Measurements from ENCODE around the gene TRIM28. TPM values are rescaled to one million over a fixed set of nuclear protein-coding genes. Genes with fewer than 3 reads are reported as not detected.

Gene TRIM28
- total and polyA plus RNA-seq, 12 donors = 161 to 302 (median 240) TPM

DNA sequence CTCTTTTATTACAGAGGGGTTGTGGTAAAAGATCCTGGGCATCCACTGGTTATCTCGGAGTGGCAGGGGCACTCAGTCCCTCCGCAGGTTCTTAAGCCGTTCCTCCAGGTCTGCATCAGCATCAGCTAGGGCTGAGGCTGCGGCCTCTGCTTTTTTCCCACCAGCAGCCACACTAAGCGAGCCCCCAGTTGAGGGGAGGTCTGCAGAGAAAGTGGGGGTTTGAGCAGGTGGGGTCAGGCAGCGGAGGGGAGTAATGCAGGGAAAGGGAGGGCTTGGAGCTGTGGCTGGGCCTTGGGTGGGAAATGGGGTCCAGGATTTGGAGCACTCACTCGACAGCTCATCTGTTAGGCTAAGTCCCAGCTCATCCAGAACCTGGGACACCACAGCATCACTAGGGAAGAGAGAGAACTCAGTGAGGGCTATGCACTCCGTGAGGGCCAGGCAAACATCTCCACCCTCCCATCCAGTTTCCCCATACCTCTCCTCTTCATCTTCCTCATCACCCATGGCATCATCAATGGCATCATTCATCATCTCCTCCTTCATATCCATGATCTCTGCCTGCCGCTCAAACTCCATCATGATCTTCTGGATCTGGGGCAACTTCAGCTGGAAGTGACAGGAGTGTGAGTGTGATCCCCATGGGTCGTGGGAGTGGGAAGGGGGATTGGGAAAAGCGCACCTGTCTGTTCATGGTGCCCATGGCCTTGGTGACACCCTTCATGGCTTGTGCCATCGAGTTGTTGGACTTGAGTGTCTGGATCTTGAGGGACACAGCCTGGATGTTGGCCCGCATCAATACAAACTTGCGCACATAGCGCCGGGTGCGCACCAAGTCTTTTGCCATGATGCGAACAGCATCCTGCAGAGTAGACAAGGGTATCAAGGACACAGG lies 8.0 kb downstream of the TRIM28 start:
- Histone ChIP-seq H3K27ac (no peak overlapping the region), H3K9me3 (replicated peaks in 1 of 3) (no peaks in the 10 kb centered on the region), H3K36me3 (replicated peaks in 1 of 2) (peaks cover 0 to 79% of the 10 kb centered on the region in 2 donors), H3K4me3 (no peak overlapping the region), H3K4me1 (replicated peaks in 1 of 2) (peaks cover 22 to 40% of the 10 kb centered on the region in 2 donors), H3K27me3 (no peaks in the 10 kb centered on the region)
- 92 to 95% (median 95%) methylated on average over 13 to 18 of the region's 18 CpGs for WGBS, 4 donors
- TF ChIP-seq POLR2A (IDR thresholded peaks at IDR 0.05) = no peak
- TF ChIP-seq, protein P1, sequence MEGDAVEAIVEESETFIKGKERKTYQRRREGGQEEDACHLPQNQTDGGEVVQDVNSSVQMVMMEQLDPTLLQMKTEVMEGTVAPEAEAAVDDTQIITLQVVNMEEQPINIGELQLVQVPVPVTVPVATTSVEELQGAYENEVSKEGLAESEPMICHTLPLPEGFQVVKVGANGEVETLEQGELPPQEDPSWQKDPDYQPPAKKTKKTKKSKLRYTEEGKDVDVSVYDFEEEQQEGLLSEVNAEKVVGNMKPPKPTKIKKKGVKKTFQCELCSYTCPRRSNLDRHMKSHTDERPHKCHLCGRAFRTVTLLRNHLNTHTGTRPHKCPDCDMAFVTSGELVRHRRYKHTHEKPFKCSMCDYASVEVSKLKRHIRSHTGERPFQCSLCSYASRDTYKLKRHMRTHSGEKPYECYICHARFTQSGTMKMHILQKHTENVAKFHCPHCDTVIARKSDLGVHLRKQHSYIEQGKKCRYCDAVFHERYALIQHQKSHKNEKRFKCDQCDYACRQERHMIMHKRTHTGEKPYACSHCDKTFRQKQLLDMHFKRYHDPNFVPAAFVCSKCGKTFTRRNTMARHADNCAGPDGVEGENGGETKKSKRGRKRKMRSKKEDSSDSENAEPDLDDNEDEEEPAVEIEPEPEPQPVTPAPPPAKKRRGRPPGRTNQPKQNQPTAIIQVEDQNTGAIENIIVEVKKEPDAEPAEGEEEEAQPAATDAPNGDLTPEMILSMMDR (IDR thresholded peaks at IDR 0.05) = no peak
- intact Hi-C loops (cut with DNase I) = no loop called here
- peak in 2 of 7 donors; percentile 29 to 52 for DNase-seq

DNA sequence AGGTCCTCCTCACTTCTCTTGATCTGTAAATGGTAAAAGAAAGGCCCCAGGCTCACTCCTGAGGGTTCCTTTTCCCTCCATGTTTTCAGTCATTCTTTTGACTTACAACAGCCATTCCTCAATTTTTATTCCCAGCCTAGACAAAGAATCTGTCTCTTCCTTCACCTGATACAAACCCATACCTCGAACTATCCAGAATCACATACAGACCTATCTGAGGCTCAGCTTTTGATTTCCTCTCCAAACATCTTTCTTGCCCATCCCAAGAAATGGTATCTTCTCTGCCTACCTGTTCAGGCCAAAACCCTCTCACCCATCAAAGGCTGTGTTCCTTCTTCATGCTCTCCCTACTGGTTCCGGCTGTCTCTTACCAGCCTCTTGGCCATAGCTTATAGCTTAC lies 8.8 kb downstream of the TRIM28 start:
- peaks cover 29 to 38% of the 10 kb centered on the region in 2 donors for H3K4me1 ChIP-seq (replicated peaks in 1 of 2)
- 85 to 94% (median 91%) methylated on average over 2 of the region's 2 CpGs for WGBS, 4 donors
- no peak overlapping the region for H3K27ac ChIP-seq
- no peak overlapping the region for H3K4me3 ChIP-seq
- H3K27me3 ChIP-seq = no peaks in the 10 kb centered on the region
- peaks cover 0 to 73% of the 10 kb centered on the region in 2 donors for H3K36me3 ChIP-seq (replicated peaks in 1 of 2)
- no peaks in the 10 kb centered on the region for H3K9me3 ChIP-seq (replicated peaks in 1 of 3)
- intact Hi-C loops (cut with DNase I) = no loop called here
- no peak for TF ChIP-seq POLR2A (IDR thresholded peaks at IDR 0.05)
- TF ChIP-seq, protein P1 (IDR thresholded peaks at IDR 0.05) = no peak
- DNase-seq = no peak

DNA sequence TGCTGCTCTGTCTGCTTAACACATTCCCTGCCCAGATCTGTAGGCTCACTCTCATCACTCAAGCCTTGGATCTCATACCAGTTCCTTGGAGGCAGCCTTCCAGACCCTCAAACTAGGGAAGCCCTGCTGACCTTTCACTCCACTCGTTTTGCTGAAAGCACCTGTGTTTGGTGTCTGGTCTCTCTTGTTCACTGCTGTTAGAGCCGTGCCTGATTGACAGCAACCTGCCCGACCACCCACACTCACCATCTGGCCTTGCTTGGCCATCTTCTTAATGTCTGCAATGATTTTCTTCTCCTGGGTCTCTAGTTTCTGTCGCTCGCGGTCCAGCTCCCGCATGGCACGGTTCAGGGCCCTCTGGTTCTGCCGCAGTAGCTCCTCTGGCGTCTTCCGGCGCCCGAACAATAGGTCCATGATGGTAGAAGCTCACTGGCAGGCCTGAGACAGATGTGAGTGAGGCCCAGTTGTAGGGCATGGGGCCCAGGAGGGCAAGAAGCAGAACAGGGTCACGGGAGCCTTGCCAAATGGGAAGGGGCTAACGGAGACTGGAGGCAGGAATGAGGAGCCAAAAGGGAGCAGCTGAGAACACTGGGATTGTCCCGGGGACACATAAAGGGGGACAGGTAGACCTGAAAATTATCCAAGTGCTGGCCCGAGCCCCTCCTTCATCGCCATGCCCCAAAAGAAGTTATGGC lies 10.1 kb downstream of the TRIM28 start:
- Histone ChIP-seq H3K27ac (peak overlapping the region; percentile 83 to 100 (median 96)), H3K4me3 (peak overlapping the region; percentile 42 to 74 (median 65)), H3K36me3 (replicated peaks in 1 of 2) (peaks cover 0 to 60% of the 10 kb centered on the region in 2 donors), H3K9me3 (replicated peaks in 1 of 3) (no peaks in the 10 kb centered on the region), H3K4me1 (replicated peaks in 1 of 2) (peaks cover 29 to 38% of the 10 kb centered on the region in 2 donors), H3K27me3 (no peaks in the 10 kb centered on the region)
- no peak for TF ChIP-seq POLR2A (IDR thresholded peaks at IDR 0.05)
- TF ChIP-seq, protein P1 (IDR thresholded peaks at IDR 0.05) = no peak
- intact Hi-C loops (cut with DNase I) = no loop called here
- DNase-seq = peak in 4 of 7 donors; percentile 41 to 75 (median 52)
- WGBS, 4 donors = 22 to 25% (median 23%) methylated on average over 18 of the region's 18 CpGs

Measured in adrenal gland (tissue), 12 donors.